Stimulated activated CD8-positive, alpha-beta memory T cell treated with anti-CD3 and anti-CD28 coated beads, Interleukin-15, amount 100 ng/mL, for 1 hour (primary cell): Measurements from ENCODE around the gene MLX.
"Not testable (repeated sequence)": the region's sequence is repeated elsewhere in the genome, so short reads cannot be mapped to it uniquely, and the experiment has no call there.

Experiments
- DNase-seq: peaks from one replicate; pipeline ENCODE4 v3.0.0-alpha.2; 2020; ENCODE audit warnings: low read depth

MLX gene

DNA sequence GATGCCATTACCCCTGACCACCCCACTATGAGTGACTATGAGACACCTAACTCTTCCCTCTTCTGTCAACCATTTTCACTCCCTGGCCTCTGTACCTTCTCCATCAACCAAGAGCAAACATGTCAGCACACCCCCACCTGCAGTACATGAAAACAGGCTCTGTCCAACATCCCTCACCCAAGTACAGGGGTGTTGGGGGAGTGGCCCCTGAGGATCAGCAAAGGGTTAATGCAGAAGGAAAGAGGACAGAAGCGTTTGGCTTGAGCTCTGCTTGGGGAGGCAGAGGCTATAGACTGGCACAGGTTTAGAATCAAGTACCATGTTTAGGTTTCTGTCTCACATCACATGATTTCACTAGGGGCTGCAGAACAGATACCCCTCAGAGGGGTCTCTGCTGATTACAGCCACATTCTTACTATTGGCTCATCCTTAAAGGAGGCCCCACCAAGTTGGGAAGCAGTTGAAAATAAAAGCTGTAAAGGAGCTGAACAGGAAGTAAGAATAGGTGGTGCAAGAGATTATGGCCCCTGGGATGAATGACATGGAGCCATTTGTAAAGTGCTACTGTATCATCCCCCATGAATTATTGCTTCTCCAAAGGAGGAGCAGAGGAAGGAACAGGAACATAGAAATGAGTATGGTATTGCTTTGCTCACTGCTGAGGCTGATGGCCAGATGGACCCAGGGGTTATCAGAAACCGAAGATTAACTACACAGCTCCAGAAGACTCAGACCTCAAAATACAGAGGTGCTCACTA lies 13.1 kb downstream of the MLX start:
- DNase-seq: no peak

DNA sequence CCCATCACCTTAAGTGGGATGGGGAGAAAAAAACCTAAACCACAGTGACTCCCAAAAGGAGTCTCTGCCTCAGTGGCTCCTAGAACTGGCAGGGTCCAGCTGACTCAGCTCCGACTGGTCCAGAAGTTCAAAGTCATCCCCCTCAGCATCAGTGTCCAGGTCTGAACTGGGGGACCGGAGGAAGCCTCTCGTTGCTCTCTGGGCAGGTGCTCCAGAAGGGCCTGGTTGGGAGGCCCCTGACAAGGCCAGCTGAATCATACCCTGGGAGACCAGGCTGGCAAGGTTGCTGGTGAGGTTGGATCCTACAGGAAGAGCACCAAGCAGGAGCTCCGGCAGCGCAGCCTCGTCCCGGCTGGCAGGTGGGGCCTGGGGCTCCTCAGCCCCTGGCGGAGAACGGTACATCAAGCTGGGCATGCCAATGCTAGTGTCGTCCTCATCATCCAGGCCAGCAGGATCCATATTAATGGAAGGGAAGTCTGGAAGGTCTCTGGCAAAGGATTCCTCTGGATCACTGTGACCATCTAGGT lies 14.9 kb downstream of the MLX start:
- no peak for DNase-seq

DNA sequence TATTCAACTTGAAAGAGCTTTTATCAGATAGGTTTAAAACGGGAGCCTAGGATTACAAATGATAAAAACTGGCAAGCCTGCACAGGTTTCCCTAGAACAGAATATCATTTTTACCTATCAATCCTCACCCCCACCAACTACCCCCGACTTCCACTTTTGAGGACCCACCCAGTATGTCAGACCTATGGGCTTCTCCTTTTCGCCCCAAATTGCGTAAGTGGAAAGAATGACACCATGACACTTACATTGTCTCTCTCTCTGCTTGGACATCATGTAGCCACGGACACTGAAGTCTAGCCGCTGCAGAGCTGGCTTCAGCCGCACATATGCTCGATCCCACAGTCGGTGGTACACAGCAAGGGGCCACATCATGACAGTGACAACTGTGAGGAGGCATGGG lies 18.0 kb downstream of the MLX start:
- DNase-seq: no peak

DNA sequence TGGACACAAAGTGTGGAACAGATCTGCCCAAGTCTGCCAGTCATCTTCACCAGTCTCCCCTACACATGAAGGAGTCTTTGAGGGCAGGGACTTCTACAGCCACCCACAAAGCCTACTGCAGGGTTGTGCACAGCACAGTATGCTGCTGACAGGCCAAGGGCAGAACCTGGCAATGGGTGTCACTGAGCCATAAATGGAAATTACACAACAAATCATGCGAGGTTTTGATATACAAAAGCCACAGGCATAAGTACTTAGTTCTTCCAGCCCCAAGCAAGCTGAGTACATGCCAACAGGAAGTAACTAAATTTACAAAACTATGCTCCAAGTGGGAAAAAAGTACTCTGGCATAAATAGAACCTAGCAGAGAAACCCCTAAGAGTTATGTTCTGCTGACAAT lies 18.5 kb downstream of the MLX start:
- DNase-seq: no peak

DNA sequence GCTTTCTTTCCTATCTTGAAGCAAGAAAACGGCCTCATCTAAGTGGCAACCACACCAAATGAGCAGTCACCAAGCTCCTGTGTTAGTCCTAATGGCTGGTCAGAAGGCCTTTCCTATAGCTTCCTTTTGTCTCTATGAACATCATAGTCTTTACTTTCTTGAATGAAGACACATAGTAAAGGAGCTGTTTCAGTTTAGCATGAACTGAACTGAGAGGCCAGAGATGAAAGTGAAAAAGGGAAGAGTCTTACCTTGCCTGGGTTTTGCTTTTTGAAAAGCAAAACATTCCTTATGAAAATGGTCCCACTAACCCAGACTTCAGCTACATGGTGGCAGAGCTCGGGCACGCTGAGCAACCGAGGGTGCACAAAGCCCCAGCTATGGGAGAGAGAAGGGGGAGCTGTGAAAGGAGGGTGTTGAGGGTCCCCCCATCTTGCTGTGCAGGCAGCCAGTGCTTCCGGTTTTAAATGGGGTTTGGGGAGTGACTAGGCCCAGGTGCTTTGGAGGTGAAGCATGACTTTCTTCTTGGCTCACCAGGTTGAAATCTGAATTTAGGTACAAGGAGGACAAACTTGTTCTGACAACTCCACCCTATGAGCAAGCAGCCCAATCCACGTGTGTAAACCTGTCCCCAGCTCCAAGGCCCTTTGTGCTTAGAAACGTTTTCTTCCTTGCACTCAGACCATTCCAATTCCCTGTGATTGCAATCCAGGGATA lies 19.8 kb downstream of the MLX start:
- DNase-seq: no peak

DNA sequence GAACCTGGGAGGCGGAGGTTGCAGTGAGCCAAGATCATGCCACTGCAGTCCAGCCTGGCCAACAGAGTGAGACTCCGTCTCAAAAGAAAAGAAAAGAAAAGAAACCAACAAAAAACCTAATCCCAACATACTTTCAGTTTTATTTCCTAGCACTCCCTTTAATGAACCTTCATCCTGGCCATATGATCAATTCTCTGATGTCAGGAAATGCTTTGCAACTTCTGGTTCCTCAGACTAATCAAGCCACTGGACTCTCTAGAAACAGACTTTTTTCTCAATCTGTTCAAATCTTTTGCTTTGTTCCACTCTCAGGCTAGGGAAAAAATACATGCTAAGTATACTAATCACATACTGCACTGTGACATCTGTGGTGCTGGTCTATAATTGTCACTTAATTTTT lies 24.0 kb downstream of the MLX start:
- DNase-seq: no peak

DNA sequence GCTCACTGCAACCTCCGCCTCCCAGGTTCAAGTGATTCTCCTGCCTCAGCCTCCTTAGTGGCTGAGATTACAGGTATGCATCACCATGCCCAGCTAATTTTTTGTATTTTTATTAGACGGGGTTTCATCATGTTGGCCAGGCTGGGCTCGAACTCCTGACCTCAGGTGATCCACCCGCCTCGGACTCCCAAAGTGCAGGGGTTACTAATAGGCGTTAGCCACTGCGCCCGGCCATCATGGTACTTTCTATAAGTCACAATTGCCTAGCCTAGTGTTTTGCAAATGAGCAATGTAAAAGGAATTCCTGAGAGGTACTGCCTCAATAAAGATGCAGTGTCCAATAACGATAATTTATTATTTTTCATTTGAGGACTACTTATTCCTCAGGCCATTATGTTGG lies 24.5 kb downstream of the MLX start:
- DNase-seq: no peak

DNA sequence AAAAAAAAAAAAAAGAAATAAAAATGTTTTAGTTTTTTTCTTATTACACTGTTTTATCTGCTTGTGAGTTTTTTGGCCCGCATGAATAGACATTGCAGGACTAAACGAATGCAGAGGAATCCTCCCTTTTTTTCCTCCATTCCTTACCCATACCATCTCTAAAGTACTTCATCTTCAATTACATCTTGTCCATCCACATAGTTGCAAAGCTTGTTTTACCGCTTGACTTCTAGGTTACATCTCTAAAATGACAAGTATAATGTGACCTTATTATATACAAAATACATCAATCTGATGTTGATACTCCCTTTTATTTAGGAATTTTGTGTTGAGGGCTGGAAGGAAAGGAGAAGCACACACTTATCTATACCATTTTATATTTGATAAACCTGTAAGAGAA lies 29.5 kb downstream of the MLX start:
- DNase-seq: no peak

DNA sequence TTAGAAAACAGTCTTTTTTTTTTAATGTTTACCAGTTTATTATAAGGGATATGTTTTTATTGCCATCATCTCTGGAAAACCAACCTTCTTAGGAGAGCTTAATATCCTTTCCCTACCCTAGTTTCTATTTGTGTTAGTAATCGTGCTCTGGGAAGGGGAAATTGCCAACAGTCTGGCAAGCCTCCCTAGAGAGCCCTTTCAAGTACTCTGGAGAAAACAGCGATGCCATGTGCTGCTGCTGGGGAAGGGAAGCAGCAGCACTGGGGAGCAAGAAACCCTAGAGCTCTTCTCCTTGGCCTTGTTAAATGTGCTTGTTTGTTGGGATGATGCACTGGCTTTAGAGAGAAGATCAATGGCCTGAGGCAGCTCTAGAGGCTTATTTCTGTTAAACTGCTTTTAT lies 32.0 kb downstream of the MLX start:
- DNase-seq: no peak

DNA sequence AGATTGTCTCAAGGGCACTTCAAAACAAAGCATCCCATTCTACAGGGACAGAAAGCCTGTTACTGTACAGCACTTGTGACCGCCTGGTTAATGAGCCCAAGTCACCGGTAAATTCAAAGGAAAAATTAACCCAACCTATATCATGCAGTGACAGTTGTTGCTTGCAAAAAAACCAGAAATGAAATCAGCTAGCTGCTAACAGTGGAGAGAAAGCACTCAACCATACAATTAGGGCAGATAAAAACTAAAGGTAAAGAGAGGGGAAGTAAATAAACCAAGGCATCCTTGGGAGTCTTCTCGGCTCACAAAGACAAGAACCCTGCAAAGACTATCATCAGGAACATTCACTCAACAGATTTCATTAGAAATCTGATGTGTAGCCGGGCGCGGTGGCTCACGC lies 36.4 kb downstream of the MLX start:
- DNase-seq: no peak

DNA sequence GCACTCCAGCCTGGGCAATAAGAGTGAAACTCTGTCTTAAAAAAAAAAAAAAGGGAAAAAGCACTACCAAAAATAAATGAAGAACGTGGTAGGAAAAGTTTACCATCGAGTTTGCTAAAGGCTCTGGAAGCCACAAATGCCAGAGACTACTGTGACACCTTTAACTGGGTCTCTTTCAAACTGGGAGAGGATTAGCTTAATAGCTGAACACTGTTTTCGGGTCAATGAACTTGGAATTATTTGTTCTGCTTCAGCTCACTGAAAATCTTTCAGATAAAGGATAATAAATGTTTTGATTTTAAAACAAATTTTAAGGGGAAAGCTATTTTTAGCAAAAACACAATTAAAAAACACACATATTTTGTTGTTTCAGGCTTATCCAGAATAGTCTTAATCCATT lies 40.9 kb downstream of the MLX start:
- DNase-seq: no peak

DNA sequence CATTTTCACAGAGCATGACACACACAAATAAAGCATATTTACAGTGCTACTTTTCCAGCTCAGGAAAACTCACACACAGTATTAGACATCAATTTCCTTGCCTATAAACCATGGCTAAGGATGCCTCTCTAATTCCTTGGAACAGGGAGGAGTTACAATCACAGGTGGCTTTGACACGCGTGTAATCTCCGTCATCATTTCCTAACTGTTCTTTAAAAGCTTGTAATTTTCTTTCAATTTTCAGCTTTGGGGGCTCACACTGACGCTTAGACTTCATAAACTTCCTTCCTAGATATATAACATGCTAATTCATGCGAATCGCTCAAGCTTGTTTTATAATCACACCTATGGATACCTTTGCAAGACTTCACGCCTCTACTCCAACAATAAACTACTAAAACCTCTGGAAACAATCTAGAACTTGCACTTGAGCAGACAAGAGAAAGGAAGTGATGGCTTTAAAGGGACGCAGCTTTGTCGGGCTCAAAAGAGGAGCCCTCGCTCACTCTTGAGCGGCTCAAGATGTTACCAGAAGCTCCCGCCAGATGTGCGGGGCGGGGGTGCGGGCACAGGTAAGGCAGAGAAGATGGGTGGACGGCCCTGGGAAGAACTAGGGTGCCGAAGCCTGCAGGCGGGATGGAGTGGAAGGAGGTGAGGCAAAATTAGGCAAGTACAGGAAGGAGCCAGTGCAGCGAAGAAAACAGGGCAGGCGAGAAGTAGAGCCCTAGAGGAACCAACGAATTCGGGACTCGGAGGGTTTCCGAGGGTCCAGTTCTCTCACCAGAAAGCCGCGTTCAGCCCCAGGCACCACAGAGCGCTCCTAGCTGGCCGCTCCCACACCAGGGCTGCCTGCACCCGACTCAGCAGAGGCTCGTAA lies 41.6 kb downstream of the MLX start:
- DNase-seq: no peak

DNA sequence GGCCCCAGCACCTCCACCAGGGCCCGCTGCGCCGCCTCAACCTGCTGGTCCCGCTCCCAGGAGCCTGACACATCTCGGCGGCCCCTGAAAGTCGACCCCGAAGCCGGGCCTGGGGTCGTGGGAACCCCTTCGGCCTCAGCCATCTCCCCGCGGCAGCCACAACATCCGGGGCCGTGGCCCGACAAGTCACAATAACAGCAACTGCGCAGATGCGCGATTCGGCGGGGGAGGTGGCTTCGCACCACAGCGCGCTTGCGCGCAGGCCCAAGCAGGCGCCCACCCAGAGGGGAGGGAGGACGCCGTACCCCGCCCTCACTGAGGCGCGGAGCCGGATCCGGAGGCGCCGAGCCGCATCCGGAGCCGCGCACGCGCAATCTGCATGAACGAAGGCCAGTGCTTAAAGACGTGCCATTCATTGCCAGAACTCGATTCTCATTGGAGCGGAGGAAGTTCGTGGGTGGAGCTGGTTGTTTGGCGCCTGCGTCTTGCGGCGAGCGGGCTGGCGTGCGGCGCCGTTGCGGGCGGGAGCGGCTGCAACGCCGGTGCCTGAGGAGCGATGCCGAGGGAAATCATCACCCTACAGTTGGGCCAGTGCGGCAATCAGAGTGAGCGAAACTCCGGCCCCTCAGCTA lies 42.4 kb downstream of the MLX start, which contains the start of the genes RETREG3 and TUBG1:
RETREG3 (minus strand) TSS at position 193 of the 632 bp plus-strand sequence; CDS start at position 143, 50 bp downstream.
TUBG1 (plus strand) TSS at position 502 of the 632 bp plus-strand sequence; CDS start at position 557, 55 bp downstream.
- peak; percentile 97 for DNase-seq

DNA sequence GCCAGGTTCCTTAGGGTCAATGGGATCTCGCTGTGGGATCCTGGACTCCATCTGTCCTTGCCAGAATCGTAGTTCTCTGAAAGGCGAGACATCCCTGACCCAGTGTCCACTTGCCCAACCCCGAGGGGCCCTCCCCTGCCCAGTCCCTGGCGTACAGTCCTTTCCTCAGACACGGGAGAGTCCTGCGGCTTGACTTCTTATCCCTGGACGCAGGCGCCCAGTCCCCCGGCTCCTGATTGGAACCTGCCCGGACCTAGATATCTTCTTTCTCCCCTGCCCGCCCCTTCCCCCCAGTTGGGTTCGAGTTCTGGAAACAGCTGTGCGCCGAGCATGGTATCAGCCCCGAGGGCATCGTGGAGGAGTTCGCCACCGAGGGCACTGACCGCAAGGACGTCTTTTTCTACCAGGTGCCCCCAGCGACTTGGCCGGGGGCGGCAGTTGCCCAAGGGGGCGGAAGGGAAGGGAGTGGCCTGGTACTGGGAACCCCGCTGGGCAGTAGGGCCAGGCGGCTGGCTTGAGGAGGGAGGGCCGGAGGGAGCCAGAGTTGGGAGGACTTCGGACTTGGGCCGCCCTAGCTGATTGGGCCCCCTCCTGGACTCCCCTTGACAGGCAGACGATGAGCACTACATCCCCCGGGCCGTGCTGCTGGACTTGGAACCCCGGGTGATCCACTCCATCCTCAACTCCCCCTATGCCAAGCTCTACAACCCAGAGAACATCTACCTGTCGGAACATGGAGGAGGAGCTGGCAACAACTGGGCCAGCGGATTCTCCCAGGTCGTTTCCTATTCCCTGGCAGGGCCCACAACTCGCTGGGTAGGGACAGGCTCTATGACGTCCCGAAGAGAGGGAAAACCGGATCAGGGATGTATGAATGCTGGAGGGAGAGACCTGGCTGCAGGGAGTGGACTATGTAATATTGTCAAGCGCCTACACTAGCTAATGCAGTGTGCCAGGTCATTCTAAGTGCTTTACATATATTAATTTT lies 43.2 kb downstream of the MLX start:
- not testable (repeated sequence) for DNase-seq

DNA sequence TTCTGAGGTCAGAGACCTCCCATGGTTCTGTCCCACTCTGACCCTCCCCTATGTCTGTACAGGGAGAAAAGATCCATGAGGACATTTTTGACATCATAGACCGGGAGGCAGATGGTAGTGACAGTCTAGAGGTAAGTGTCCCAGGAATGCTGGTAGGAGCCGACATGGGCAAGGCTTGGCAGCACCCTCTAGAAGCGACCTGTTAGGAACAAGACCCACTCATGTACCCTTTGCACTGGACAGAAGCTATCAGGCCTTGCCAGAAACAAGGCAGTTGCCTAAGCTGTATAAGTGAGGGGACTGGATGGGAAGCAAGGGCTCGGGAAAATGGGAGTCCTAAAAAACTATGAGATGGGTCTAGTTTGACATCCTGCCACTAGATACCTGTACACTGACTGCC lies 45.1 kb downstream of the MLX start:
- DNase-seq: no peak

DNA sequence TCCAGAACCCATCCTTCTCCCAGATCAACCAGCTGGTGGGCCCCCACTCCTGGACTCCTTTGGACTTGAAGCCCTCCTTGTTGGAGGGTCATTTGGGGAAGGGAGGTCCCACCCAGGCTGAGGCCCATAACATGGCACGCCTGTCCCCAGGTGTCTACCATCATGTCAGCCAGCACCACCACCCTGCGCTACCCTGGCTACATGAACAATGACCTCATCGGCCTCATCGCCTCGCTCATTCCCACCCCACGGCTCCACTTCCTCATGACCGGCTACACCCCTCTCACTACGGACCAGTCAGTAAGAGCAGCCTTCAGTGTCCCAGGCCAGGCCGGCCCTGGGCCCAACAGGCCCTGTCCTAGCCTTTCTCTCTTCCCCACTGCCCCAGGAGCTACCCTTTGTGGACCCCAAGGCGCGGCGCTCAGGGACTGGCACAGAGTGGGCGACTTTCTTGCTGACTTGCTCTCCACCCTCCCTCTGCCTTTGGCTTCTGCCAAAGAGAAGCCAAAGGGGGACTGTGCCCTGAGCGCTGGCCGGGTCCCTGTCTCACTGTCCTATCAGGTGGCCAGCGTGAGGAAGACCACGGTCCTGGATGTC lies 46.9 kb downstream of the MLX start:
- DNase-seq: no peak

DNA sequence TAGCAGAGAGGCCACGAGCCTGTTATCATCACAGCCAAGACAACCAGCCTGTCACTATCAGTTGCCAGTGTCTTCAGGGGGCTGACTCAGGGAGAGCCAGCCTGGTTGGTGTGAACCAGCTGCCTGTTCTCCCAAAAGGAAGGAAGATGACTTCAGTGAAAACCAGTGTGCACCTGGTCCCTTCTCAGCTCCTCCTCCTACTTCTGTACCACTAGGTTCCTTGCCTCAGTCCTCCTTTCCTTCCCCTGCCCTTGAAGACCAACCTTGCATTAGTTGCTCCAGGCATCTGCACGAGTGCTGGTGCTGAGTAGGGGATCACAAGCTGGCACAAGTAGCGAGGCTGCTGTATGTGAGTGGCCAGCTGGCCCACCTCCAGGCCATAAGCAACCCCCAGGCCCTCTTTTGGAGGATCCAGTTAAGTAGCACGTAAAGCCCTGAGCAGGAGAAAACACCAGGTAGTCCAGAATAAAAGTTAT lies 51.1 kb downstream of the MLX start:
- DNase-seq: no peak

DNA sequence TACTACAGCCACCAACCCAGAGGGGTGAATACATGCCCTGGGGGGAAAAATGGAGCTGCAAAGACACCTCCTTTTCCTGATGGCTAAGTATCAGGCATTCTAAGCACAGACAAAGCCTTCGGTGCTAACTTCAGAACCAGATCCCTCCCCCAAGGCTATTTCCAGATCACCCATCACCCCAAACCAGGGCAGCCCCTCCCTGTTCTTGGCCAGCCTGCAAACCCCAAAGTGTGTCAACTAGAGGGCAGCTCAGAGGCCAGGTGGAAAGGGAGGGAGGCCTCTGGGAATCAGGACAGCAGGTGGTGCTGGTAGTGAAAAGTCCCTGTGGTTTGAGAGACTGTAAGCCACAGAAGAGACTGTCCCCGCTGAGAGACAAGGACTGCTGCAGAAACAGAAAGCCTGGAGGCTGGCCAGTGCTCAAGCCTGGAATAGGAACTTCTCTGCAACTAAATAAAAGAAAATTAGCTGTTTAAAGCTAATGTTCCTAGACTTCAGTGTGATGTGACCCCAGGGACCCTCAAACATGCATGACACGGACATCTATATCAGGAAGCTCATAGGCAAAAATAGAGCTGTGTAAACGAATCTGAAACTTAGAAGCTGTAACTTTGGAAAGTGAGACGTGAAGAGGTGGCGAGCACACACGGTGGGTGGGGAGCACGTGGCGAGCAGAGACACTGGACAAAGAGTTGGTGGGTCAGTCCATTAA lies 51.7 kb downstream of the MLX start:
- no peak for DNase-seq

DNA sequence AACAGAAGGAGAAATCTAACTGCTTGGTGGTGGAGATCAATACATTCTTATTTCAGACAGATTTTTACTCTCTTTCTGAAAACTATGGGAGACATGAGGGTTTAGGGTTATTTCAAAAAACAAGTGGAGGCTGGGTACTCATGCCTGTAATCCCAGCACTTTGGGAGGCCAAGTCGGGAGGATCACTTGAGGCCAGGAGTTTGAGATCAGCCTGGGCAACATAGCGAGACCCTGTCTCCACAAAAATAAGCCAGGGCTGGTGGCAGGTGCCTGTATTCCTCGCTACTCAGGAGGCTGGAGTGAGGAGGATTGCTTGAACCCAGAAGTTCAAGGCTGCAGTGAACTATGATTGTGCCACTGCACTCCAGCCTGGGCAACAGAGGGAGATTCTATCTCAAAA lies 55.1 kb downstream of the MLX start:
- DNase-seq: not testable (repeated sequence)
